Fibroblast of skin of left quadriceps (primary cell): Measurements from ENCODE around the gene KIF25.

Source experiments
- DNase-seq, 2 experiments: peaks; one replicate each; pipeline ENCODE4 v3.0.0-alpha.2; 2013; ENCODE audit warnings: low read depth in 2 of 2

KIF25 gene

GRCh38 chr6:168049277-168049676, 51.8 kb downstream of the KIF25 start:
- no peak for DNase-seq

- DNase-seq: no peak
Measured at GRCh38 chr6:168049706-168050224, 52.3 kb downstream of the KIF25 start.

GRCh38 chr6:168050225-168050880, 52.9 kb downstream of the KIF25 start:
- DNase-seq: no peak

- DNase-seq: no peak
Measured at GRCh38 chr6:168050881-168051586, 53.6 kb downstream of the KIF25 start.

GRCh38 chr6:168051648-168052047, 54.2 kb downstream of the KIF25 start:
- no peak for DNase-seq

- DNase-seq: no peak
Measured at GRCh38 chr6:168052291-168052891, 54.9 kb downstream of the KIF25 start.

- no peak for DNase-seq
Measured at GRCh38 chr6:168053086-168053956, 55.9 kb downstream of the KIF25 start.

- DNase-seq: no peak
Measured at GRCh38 chr6:168053957-168054471, 56.5 kb downstream of the KIF25 start.

GRCh38 chr6:168054765-168055560, 57.5 kb downstream of the KIF25 start:
- no peak for DNase-seq

GRCh38 chr6:168055696-168056489, 58.4 kb downstream of the KIF25 start:
- DNase-seq: no peak

- DNase-seq: no peak
Measured at GRCh38 chr6:168056892-168057527, 59.5 kb downstream of the KIF25 start.

GRCh38 chr6:168057836-168058235, 60.4 kb downstream of the KIF25 start:
- no peak for DNase-seq

- DNase-seq: no peak
Measured at GRCh38 chr6:168058691-168059551, 61.5 kb downstream of the KIF25 start.

GRCh38 chr6:168060521-168060931, 63.1 kb downstream of the KIF25 start:
- peak in 1 of 2 experiments; percentile 5 for DNase-seq

GRCh38 chr6:168061269-168062210, 64.1 kb downstream of the KIF25 start:
- no peak for DNase-seq

- no peak for DNase-seq
Measured at GRCh38 chr6:168062346-168063289, 65.1 kb downstream of the KIF25 start.
